ENCODE measurements around the gene CCR9.

GRCh38 chr3:45841420-45841756 is 45.0 kb upstream of the CCR9 start:
- TF ChIP-seq CTCF (IDR thresholded peaks at IDR 0.05) (no peak), ZFX (IDR thresholded peaks at IDR 0.05; ENCODE audit: borderline replicate concordance) (no peak)
